Medulla oblongata (tissue), 1 donor: Measurements from ENCODE around the gene PRDM8.
"Not testable (repeated sequence)": the region's sequence is repeated elsewhere in the genome, so short reads cannot be mapped to it uniquely, and the experiment has no call there.

ENCODE experiments used
- DNase-seq: peaks from one replicate; pipeline ENCODE4 v3.0.0-alpha.2; 2015; ENCODE audit errors: extremely low spot score

Gene PRDM8

GRCh38 chr4:80226094-80226493 lies 28.8 kb downstream of the PRDM8 start:
- DNase-seq = no peak

- DNase-seq = no peak
These were observed 31.2 kb downstream of the PRDM8 start for GRCh38 chr4:80228460-80228859.

GRCh38 chr4:80229128-80229527 lies 31.8 kb downstream of the PRDM8 start:
- DNase-seq = no peak

GRCh38 chr4:80229590-80229989 lies 32.3 kb downstream of the PRDM8 start:
- no peak for DNase-seq

- DNase-seq = no peak
These were observed 33.9 kb downstream of the PRDM8 start for GRCh38 chr4:80231180-80231579.

GRCh38 chr4:80232707-80233370 lies 35.5 kb downstream of the PRDM8 start:
- DNase-seq = no peak

- DNase-seq = no peak
These were observed 36.1 kb downstream of the PRDM8 start for GRCh38 chr4:80233390-80233789.

GRCh38 chr4:80235451-80235850 lies 38.1 kb downstream of the PRDM8 start:
- no peak for DNase-seq

- no peak for DNase-seq
These were observed 40.7 kb downstream of the PRDM8 start for GRCh38 chr4:80237992-80238391.

GRCh38 chr4:80239480-80240150 lies 42.3 kb downstream of the PRDM8 start:
- no peak for DNase-seq

- DNase-seq = no peak
These were observed 43.7 kb downstream of the PRDM8 start for GRCh38 chr4:80240976-80241375.

- DNase-seq = no peak
These were observed 46.1 kb downstream of the PRDM8 start for GRCh38 chr4:80243274-80244018.

- not testable (repeated sequence) for DNase-seq
These were observed 50.2 kb downstream of the PRDM8 start for GRCh38 chr4:80247484-80247883.

GRCh38 chr4:80249144-80249543 lies 51.8 kb downstream of the PRDM8 start:
- no peak for DNase-seq

- DNase-seq = no peak
These were observed 55.1 kb downstream of the PRDM8 start for GRCh38 chr4:80252427-80252826.

GRCh38 chr4:80252953-80253352 lies 55.6 kb downstream of the PRDM8 start:
- DNase-seq = no peak

GRCh38 chr4:80253510-80253909 lies 56.2 kb downstream of the PRDM8 start:
- no peak for DNase-seq
